ENCODE data around the gene SNX8. TPM values are rescaled to one million over a fixed set of nuclear protein-coding genes. Genes with fewer than 3 reads are reported as not detected.

SNX8 gene
- total RNA-seq (2014; rRNA removed; shearing (Covaris generic)) = 19.4 and 25.5 TPM in 2 replicates

DNA sequence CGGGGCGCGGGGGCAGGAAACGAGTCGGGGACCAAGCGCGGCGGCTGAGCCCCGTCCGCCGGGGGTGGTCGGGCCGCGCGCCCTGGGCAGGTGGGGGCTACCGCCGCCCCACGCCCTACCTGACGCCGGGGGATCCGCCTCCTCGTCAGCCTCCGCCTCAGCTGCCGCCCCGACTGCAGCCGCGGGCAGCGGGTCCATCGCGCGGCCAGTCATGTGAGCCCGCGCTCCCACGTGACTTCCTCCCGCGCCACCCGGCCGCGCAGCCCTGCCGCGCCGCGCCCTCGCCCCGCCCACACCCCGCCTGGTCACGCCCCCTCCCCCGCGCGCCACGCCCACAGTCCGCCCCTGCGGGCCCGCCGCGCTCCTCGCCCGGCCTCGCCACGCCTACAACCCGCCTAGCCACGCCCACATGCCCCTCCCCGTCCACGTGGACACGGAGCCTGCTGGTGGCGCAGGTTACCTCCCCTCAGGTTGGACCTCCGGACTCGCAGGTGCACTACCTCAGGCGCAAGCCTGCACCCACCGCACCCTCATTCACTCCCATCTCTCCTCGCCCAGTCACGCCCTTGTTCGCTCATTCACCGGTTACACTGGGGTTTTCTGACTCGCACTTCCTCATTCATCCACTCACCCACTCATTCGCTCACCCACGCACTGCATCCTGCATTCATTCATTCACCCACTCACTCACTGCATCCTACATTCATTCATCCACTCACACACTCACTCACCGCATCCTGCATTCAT lies at the start of gene SNX8:
Gene SNX8 (minus strand): TSS at position 233 of the 747 bp plus-strand sequence. CDS start 20 bp downstream, at position 213.

DNA sequence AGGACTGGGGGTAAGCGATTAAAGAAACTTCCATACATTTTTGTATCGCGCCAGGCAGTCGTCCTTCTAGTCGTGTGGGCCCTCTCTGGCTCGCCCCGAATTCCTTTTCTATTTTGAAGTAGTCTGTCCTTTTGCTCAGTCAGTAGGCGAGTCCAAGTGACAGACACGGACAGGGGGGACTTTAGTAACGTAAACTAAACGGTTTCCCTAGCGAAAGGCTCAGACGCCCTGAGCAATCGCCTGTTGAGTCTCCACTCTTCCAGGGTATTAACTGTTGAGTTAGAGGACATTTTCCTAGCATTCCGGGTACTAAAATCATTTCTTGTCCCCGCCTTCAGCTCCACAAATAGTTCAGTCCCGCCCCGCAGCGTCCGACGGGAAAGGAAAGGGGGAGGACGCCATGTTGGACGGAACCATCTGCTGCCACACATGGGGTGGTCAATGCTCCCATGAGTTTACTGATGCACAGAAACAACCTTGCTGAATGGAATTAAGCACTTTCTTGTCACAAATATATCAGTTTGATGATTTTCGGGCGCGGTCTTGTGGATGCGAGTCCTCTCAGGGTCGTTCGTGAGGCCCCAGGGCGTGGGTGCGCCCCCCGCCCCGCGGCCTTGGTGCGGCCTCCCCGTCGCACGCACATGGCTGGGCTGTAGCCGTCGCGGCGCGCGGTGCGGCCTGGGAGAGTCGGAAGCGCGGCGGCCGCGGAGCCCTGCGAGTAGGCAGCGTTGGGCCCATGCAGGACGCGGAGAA lies 40.1 kb upstream of the SNX8 start, which contains the start of gene EIF3B:
Gene EIF3B (plus strand): TSS at position 642 of the 753 bp plus-strand sequence. CDS start 95 bp downstream, at position 737.

GRCh38 chr7:2241580-2242540 lies 72.4 kb downstream of the SNX8 start, which contains the start of the genes MRM2 and NUDT1:
Gene MRM2 (minus strand): TSS chr7:2242205. CDS start chr7:2242169, 36 bp downstream.
Gene NUDT1 (plus strand): TSS chr7:2242226. CDS start chr7:2244575, 2,349 bp downstream.

GRCh38 chr7:2232766-2233520 lies 81.3 kb downstream of the SNX8 start, which contains the start of gene MAD1L1:
Gene MAD1L1 (minus strand): TSS chr7:2232945. CDS start chr7:2230133, 2,812 bp downstream.

Other genes with a start within 250 kb of the SNX8 start
- gene MAD1L1, start 81.5 kb downstream of the SNX8 start, total RNA-seq (2014; rRNA removed; shearing (Covaris generic)) = 71.4 and 81.7 TPM in 2 replicates
- 42.9 and 48.8 TPM in 2 replicates for gene MRM2, start 72.2 kb downstream of the SNX8 start, total RNA-seq (2014; rRNA removed; shearing (Covaris generic))
- gene NUDT1, start 72.2 kb downstream of the SNX8 start, total RNA-seq (2014; rRNA removed; shearing (Covaris generic)) = 63.0 and 80.4 TPM in 2 replicates
- 338 and 368 TPM in 2 replicates for gene EIF3B, start 40.4 kb upstream of the SNX8 start, total RNA-seq (2014; rRNA removed; shearing (Covaris generic))
- 6.0 and 8.2 TPM in 2 replicates for gene CHST12, start 89.2 kb upstream of the SNX8 start, total RNA-seq (2014; rRNA removed; shearing (Covaris generic))
- gene GRIFIN, start 162.0 kb upstream of the SNX8 start, total RNA-seq (2014; rRNA removed; shearing (Covaris generic)) = not detected in 2 replicates
- gene LFNG, start 205.3 kb upstream of the SNX8 start, total RNA-seq (2014; rRNA removed; shearing (Covaris generic)) = 2.8 and 4.9 TPM in 2 replicates
- 48.8 and 51.0 TPM in 2 replicates for gene BRAT1, start 241.1 kb upstream of the SNX8 start, total RNA-seq (2014; rRNA removed; shearing (Covaris generic))
- 9.5 and 9.8 TPM in 2 replicates for gene IQCE, start 244.5 kb upstream of the SNX8 start, total RNA-seq (2014; rRNA removed; shearing (Covaris generic))

All from A375 (cell line).